HL-60 (cell line): ENCODE data around the gene KRT73.

Source experiments
- DNase-seq, 2 experiments: peaks; one replicate each; pipeline ENCODE4 v3.0.0-alpha.2; 2010 to 2020; ENCODE audit warnings: low read depth in 1 of 2, low spot score in 1 of 2
- H3K27ac ChIP-seq: fragments of 250-450 bp; sonication (Bioruptor Pico); replicated peaks from 2 replicates; pipeline ENCODE4 v1.5.1; 2020; ENCODE audit warnings: mild to moderate bottlenecking, moderate library complexity
- H3K27me3 ChIP-seq: fragments of 250-450 bp; sonication (Bioruptor Pico); 2 replicates; pipeline ENCODE4 v1.5.1; 2021; ENCODE audit warnings: mild to moderate bottlenecking, moderate library complexity; ENCODE audit not compliant: insufficient read depth, poor library complexity, severe bottlenecking
- H3K4me3 ChIP-seq: replicated peaks from 2 replicates; pipeline ENCODE4 v1.5.1; 2011; ENCODE audit warnings: mild to moderate bottlenecking, control low read depth, low read length; ENCODE audit not compliant: insufficient read depth
- GABPA ChIP-seq: IDR thresholded peaks from 2 replicates; pipeline ENCODE4 v1.6.1; 2012; ENCODE audit warnings: low read depth
- POLR2AphosphoS5 ChIP-seq: IDR thresholded peaks from 2 replicates; pipeline ENCODE4 v1.6.1; 2012; ENCODE audit warnings: low read depth
- SPI1 ChIP-seq: IDR thresholded peaks from 2 replicates; pipeline ENCODE4 v1.6.1; 2012; ENCODE audit warnings: low read depth, mild to moderate bottlenecking, borderline replicate concordance
- TF ChIP-seq, protein P1 (sequence below): IDR thresholded peaks from one replicate; pipeline ENCODE4 v1.5.1; 2011; ENCODE audit warnings: low read length, control low read depth, inconsistent platforms; ENCODE audit not compliant: insufficient read depth
- TF ChIP-seq, protein P2 (sequence below): IDR thresholded peaks from 2 replicates; pipeline ENCODE4 v1.6.1; 2012; ENCODE audit warnings: low read depth; ENCODE audit not compliant: insufficient replicate concordance

KRT73 gene

DNA sequence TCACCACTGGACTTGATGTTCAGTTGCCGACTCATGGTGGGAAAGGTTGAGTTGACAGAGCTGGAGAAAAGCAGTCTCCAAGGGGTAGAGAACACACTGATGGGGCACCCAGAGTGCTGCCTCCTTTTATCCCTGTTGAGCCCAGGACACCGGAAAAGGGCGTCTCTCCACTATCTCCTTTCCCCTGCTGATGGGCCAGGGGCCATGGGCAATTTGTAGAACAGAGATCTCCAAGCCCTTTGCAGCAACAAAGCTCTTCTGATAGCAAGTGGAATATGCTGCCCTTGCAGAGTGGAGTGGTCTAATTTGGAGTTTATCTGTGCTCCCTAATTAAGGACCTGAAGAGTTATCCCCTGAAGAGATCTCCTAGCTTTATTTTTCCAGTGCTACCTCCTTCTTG, 44.6 kb downstream of the KRT73 start, which contains the start of gene KRT74:
Gene KRT74, minus strand, starts transcription at position 101 of the 400 bp plus-strand sequence. Its CDS starts 66 bp downstream, at position 35.
- Histone ChIP-seq H3K27me3 (peaks cover under 1% of the 10 kb centered on the region), H3K27ac (no peak within 1 kb of the TSS), H3K4me3 (no peak within 1 kb of the TSS)
- no peak for DNase-seq
- TF ChIP-seq POLR2AphosphoS5 (no peak), GABPA (no peak), SPI1 (no peak)
- TF ChIP-seq, protein P1, sequence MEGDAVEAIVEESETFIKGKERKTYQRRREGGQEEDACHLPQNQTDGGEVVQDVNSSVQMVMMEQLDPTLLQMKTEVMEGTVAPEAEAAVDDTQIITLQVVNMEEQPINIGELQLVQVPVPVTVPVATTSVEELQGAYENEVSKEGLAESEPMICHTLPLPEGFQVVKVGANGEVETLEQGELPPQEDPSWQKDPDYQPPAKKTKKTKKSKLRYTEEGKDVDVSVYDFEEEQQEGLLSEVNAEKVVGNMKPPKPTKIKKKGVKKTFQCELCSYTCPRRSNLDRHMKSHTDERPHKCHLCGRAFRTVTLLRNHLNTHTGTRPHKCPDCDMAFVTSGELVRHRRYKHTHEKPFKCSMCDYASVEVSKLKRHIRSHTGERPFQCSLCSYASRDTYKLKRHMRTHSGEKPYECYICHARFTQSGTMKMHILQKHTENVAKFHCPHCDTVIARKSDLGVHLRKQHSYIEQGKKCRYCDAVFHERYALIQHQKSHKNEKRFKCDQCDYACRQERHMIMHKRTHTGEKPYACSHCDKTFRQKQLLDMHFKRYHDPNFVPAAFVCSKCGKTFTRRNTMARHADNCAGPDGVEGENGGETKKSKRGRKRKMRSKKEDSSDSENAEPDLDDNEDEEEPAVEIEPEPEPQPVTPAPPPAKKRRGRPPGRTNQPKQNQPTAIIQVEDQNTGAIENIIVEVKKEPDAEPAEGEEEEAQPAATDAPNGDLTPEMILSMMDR = no peak
- TF ChIP-seq, protein P2, sequence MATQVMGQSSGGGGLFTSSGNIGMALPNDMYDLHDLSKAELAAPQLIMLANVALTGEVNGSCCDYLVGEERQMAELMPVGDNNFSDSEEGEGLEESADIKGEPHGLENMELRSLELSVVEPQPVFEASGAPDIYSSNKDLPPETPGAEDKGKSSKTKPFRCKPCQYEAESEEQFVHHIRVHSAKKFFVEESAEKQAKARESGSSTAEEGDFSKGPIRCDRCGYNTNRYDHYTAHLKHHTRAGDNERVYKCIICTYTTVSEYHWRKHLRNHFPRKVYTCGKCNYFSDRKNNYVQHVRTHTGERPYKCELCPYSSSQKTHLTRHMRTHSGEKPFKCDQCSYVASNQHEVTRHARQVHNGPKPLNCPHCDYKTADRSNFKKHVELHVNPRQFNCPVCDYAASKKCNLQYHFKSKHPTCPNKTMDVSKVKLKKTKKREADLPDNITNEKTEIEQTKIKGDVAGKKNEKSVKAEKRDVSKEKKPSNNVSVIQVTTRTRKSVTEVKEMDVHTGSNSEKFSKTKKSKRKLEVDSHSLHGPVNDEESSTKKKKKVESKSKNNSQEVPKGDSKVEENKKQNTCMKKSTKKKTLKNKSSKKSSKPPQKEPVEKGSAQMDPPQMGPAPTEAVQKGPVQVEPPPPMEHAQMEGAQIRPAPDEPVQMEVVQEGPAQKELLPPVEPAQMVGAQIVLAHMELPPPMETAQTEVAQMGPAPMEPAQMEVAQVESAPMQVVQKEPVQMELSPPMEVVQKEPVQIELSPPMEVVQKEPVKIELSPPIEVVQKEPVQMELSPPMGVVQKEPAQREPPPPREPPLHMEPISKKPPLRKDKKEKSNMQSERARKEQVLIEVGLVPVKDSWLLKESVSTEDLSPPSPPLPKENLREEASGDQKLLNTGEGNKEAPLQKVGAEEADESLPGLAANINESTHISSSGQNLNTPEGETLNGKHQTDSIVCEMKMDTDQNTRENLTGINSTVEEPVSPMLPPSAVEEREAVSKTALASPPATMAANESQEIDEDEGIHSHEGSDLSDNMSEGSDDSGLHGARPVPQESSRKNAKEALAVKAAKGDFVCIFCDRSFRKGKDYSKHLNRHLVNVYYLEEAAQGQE = no peak

DNA sequence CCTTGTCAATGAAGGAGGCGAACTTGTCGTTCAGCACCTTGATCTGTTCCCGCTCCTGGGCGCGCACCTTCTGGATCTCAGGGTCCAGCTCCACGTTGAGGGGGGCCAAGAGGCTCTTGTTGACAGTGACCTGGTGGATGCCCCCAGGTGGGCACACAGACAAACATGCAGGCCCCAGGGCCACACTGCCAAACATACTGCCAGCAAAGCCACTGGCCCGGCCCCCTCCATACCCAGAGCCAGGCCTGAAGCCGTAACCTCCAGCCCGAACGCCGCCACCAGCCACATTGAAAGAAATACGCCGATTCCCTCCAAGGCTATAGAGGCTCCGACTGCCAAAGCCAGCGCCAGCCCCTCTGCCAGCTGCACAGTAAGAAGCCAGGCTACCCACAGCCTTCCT, 45.1 kb downstream of the KRT73 start:
- DNase-seq = no peak
- H3K4me3 ChIP-seq = no peak overlapping the region
- no peak overlapping the region for H3K27ac ChIP-seq
- H3K27me3 ChIP-seq = no peaks in the 10 kb centered on the region
- TF ChIP-seq POLR2AphosphoS5 (no peak), GABPA (no peak), SPI1 (no peak)
- TF ChIP-seq, protein P2 = no peak
- TF ChIP-seq, protein P1 = no peak

DNA sequence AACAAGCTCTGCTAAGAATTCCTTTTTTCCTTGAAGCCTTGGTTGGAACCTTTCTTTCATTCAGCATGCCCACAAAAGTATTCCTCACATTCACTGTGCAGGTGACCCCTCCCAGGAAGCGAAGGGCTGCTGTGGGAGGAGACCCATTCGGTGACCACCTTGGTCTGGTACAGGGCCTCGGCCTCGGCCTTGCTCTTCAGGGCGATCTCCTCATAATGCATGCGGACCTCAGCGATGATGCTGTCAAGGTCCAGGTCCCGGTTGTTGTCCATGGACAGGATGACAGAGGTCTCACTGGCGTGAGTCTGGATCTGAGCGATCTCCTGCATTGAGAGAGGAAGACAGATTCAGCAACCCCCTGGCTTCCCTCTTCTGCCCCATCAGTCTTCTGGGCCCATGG, 47.8 kb downstream of the KRT73 start:
- H3K4me3 ChIP-seq = no peak overlapping the region
- peaks cover 2% of the 10 kb centered on the region for H3K27me3 ChIP-seq
- no peak for DNase-seq
- TF ChIP-seq, protein P1 = no peak
- no peak for TF ChIP-seq POLR2AphosphoS5
- TF ChIP-seq SPI1 = no peak
- no peak overlapping the region for H3K27ac ChIP-seq

DNA sequence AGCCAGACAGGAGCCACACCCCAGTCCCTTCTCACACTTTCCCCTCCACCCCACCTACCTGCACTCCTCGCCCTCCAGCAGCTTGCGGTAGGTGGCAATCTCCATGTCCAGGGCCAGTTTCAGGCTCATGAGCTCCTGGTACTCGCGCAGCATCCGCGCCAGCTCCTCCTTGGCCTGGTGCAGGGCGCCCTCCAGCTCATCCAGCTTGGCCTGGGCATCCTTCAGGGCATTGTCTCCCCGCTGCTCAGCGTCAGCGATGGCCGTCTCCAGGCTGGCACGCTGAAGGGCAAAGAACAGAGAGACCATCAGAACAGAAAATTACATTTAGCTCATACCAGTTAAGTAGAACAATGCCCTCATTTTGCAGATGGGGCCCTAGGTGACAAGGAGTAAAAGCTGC, 50.2 kb downstream of the KRT73 start:
- Histone ChIP-seq H3K27ac (no peak overlapping the region), H3K4me3 (no peak overlapping the region), H3K27me3 (peaks cover 2% of the 10 kb centered on the region)
- no peak for DNase-seq
- TF ChIP-seq GABPA = no peak
- no peak for TF ChIP-seq SPI1
- TF ChIP-seq, protein P2 = no peak
- TF ChIP-seq, protein P1 = no peak
- no peak for TF ChIP-seq POLR2AphosphoS5
